GM12874 (cell line): ENCODE data around the gene SYVN1.

Experiments used
- TF ChIP-seq, protein P1 (sequence below): IDR thresholded peaks from 2 replicates; pipeline ENCODE4 v1.5.1; 2011; ENCODE audit warnings: low read depth, mild to moderate bottlenecking, control low read depth, low read length, moderate library complexity; ENCODE audit not compliant: insufficient read depth

Gene SYVN1

DNA sequence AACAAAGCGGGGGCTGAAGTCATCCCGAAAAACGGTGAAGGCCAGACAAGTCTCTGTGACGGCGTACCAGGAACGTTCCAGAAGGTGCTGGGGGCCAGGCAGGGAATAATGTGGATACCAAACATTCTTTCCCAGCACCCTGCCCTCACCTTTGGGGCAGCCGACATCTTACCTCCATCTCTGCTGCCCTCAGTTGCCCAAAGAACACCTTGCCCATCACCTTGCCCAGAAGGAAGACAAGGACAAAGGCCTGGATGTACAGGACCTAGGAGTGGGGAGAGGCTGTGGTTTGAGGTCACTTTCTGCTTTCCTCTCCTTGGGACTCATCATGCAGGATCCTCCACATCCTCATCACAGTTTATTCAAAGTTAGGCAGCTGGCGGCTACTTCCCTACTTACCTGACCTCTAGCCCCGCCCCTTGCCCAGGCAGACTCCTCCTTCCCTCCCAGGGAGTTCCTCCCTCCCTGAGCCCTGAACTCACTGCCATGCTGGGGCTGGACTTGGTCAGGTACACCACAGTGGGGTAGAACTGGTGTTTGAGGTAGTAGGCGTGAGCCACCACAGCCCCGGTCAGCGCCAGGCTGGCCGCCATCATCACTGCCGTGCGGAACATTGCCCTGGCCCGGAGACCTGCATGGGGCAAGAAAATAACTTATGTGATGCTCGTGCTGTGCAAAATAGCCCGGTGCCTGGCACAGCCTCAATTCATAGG lies 1.2 kb downstream of the SYVN1 start:
- TF ChIP-seq, protein P1, sequence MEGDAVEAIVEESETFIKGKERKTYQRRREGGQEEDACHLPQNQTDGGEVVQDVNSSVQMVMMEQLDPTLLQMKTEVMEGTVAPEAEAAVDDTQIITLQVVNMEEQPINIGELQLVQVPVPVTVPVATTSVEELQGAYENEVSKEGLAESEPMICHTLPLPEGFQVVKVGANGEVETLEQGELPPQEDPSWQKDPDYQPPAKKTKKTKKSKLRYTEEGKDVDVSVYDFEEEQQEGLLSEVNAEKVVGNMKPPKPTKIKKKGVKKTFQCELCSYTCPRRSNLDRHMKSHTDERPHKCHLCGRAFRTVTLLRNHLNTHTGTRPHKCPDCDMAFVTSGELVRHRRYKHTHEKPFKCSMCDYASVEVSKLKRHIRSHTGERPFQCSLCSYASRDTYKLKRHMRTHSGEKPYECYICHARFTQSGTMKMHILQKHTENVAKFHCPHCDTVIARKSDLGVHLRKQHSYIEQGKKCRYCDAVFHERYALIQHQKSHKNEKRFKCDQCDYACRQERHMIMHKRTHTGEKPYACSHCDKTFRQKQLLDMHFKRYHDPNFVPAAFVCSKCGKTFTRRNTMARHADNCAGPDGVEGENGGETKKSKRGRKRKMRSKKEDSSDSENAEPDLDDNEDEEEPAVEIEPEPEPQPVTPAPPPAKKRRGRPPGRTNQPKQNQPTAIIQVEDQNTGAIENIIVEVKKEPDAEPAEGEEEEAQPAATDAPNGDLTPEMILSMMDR, result no peak

GRCh38 chr11:65132238-65132987 lies 1.9 kb downstream of the SYVN1 start:
- TF ChIP-seq, protein P1, result no peak

DNA sequence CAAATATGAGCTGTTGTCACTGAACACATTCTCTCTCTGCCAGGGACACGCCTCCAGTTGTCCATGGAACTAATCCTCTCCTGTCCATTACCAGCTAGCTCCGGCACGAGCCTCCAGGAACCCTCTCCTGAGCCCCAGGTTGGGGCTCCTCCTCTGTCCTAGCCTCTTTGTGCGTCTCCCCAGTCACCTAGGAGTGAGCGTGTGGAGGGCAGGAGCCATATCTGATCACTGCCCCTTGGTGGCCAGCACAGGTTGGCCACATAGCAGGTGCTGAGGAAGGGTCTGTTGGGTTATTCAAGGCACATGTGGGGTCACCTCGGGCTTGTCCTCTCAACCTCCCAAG lies 2.5 kb downstream of the SYVN1 start:
- TF ChIP-seq, protein P1, result no peak

- TF ChIP-seq, protein P1, result no peak
These were observed 2.9 kb downstream of the SYVN1 start for GRCh38 chr11:65131417-65131776.

DNA sequence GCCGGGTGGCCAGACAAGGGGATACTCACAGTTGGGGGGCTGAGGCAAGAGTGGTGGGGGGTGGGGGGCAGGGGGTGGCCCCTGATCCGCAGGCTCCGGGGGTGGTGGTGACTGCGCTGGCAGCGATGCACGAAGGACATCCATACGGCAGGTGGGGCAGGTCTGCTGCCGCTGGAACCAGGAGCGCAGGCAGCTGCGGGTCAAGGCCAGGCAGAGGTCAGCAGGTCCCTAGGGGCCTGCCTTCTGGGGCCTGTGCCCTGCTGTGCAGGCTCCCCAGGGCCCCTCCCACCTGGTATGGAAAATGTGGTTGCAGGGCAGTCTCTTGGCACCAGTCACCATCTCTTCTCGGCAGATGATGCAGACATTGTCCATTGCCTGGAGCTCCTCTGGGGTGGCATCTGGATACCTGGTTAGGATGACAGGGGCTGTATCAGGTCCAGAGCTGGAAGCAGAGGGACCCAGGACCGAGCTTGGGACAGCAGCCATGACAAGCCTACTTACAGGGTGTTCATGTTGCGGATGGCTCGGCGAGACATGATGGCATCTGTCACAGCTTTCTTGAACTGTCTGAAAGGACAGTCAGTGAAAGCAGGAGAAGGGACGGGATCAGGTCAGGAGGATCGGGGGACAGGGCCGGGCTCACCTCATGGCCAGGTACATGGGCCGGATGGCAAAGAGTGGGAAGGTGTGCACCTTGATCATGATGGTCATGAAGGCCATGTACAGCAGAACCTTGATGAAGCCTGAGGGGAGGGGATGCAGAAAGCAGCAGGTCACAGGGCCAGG lies 3.5 kb downstream of the SYVN1 start:
- TF ChIP-seq, protein P1, result no peak

DNA sequence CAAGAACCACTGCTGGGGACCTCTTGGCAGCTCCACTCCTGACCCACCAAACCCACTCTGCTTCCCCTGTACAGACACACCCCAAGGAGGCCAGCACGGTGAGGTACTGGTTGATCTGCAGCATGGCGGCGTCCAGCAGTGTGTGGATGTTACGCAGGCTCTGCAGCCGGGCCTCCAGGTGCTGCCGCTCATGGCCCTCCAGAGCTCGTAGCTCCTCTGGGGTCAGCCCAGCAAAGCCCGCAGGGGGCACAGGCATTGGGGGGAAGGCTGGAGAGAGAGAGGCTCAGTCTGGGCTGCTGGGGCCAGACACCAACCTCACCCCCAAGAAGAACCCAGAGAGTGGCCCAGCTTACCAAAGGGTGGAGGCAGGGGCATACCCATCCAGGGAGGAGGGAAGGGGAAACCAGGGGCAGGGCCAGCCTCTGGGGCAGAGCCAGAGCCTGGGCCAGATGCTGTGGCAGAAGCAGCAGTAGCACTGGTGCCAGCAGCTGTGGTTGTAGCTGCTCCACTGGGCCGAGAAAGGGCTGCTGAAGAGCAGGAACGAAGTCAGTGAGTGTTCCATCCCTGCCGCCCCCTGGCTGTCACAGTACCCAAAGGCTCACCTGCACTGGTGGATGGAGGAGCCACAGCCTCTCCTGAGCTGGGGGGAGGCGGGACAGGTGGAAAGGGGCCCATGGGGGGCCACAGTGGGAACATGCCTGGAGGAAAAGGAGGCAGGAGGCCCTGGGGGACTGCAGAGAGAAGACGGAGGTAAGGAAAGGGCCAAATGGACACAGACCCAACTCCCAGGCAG lies 4.5 kb downstream of the SYVN1 start:
- TF ChIP-seq, protein P1, result no peak
